SKM-1 treated with dmso at 0.1 percent for 144 hours (cell line): ENCODE data around the gene ZNF438.
"Not testable (repeated sequence)": the region's sequence is repeated elsewhere in the genome, so short reads cannot be mapped to it uniquely, and the experiment has no call there.

Experiments used
- DNase-seq: peaks from one replicate; lab custom pipeline; 2025; ENCODE audit not compliant: unreplicated experiment; lab: John Stamatoyannopoulos, UW

The ZNF438 gene

GRCh38 chr10:31031558-31032257, at the start of gene ZNF438:
Gene ZNF438 (minus strand): TSS chr10:31031865. CDS start chr10:30877034, 154,831 bp downstream.
- peak; percentile 41 for DNase-seq

- no peak for DNase-seq
Observed at GRCh38 chr10:31076610-31076988, 44.9 kb upstream of the ZNF438 start.

GRCh38 chr10:31075881-31076609, 44.4 kb upstream of the ZNF438 start:
- DNase-seq: no peak

- no peak for DNase-seq
Observed at GRCh38 chr10:31075434-31075833, 43.8 kb upstream of the ZNF438 start.

GRCh38 chr10:31074722-31075086, 43.0 kb upstream of the ZNF438 start:
- no peak for DNase-seq

- no peak for DNase-seq
Observed at GRCh38 chr10:31073996-31074721, 42.5 kb upstream of the ZNF438 start.

GRCh38 chr10:31073211-31073610, 41.5 kb upstream of the ZNF438 start:
- DNase-seq: no peak

GRCh38 chr10:31072451-31072850, 40.8 kb upstream of the ZNF438 start:
- no peak for DNase-seq

GRCh38 chr10:31071232-31072005, 39.8 kb upstream of the ZNF438 start:
- DNase-seq: no peak

- no peak for DNase-seq
Observed at GRCh38 chr10:31070691-31071090, 39.0 kb upstream of the ZNF438 start.

- no peak for DNase-seq
Observed at GRCh38 chr10:31070025-31070424, 38.4 kb upstream of the ZNF438 start.

GRCh38 chr10:31069411-31069810, 37.7 kb upstream of the ZNF438 start:
- no peak for DNase-seq

- DNase-seq: no peak
Observed at GRCh38 chr10:31064348-31064747, 32.7 kb upstream of the ZNF438 start.

GRCh38 chr10:31063841-31064240, 32.2 kb upstream of the ZNF438 start:
- no peak for DNase-seq

GRCh38 chr10:31062856-31063255, 31.2 kb upstream of the ZNF438 start:
- no peak for DNase-seq

GRCh38 chr10:31061941-31062340, 30.3 kb upstream of the ZNF438 start:
- no peak for DNase-seq

- DNase-seq: no peak
Observed at GRCh38 chr10:31058795-31059703, 27.4 kb upstream of the ZNF438 start.

GRCh38 chr10:31056678-31057077, 25.0 kb upstream of the ZNF438 start:
- DNase-seq: not testable (repeated sequence)

- DNase-seq: no peak
Observed at GRCh38 chr10:31055573-31056251, 24.0 kb upstream of the ZNF438 start.

GRCh38 chr10:31051703-31052102, 20.0 kb upstream of the ZNF438 start:
- DNase-seq: no peak
